ENCODE data around the gene PTPDC1.
"Not testable (repeated sequence)": the region's sequence is repeated elsewhere in the genome, so short reads cannot be mapped to it uniquely, and the experiment has no call there.

PTPDC1 gene

DNA sequence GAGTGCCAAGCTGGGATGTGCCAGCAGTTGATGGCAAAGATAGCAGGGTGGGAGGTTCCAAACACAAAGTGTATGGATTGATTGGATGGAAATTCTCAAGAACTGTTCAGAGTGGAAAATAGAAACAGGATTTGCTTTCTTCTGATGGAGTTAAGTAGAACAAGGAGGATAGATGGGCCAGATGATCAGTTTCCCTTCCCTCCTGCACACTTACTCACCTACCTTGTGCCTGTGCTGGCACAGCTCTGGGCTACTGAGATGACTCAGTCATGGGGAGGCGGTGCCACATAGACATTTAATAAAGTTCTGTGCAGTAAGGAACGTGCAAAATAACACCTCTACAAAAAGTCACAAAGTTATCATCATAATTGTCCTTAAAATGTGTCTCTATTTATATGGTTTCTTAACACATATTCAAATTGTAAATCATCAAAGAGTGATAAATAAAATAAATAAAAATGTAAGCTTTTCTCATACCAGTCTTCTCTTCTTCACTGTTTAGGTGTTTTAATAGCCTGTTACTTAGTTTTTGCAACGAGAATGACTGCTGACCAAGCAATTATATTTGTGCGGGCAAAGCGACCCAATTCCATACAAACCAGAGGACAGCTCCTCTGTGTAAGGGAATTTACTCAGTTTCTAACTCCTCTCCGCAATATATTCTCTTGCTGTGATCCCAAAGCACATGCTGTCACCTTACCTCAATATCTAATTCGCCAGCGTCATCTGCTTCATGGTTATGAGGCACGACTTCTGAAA lies 12.7 kb downstream of the PTPDC1 start:
- no peak for DNase-seq

DNA sequence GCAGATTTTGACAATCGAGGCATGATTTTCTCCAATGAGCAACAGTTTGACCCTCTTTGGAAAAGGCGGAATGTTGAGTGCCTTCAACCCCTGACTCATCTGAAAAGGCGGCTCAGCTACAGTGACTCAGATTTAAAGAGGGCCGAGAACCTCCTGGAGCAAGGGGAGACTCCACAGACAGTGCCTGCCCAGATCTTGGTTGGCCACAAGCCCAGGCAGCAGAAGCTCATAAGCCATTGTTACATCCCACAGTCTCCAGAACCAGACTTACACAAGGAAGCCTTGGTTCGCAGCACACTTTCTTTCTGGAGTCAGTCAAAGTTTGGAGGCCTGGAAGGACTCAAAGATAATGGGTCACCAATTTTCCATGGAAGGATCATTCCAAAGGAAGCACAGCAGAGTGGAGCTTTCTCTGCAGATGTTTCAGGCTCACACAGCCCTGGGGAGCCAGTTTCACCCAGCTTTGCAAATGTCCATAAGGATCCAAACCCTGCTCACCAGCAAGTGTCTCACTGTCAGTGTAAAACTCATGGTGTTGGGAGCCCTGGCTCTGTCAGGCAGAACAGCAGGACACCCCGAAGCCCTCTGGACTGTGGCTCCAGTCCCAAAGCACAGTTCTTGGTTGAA lies 13.6 kb downstream of the PTPDC1 start:
- DNase-seq, result no peak

GRCh38 chr9:94100152-94100879 lies 16.1 kb downstream of the PTPDC1 start:
- DNase-seq, result no peak

DNA sequence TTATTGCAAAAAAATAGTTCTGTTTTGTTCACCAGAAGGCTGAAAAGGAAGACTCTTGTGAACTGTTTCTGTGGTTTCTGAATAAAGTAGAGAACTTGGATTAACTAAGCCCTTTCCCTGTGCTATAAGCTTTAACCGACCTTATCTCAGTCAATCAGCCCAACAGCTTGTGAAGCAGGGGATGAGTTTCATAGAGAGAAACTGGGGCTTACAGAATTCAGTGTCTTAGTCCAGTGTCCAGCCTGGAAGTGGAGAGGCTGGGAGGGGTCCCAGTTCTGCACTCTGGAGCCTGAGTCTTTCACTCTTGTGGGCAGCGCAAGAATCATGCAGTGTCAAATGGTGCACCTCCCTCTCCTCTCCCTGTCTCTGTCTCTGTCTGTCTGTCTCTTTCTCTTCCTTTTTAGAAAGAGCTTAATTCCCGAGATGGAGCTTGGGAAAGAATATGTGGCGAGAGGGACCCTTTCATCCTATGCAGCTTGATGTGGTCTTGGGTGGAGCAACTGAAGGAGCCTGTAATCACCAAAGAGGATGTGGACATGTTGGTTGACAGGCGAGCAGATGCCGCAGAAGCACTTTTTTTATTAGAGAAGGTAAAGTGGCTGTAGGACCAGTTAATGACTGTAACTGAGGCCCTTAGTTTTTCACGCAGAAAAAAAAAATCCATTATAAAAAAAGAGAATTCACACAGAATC lies 17.0 kb downstream of the PTPDC1 start:
- DNase-seq, result no peak

DNA sequence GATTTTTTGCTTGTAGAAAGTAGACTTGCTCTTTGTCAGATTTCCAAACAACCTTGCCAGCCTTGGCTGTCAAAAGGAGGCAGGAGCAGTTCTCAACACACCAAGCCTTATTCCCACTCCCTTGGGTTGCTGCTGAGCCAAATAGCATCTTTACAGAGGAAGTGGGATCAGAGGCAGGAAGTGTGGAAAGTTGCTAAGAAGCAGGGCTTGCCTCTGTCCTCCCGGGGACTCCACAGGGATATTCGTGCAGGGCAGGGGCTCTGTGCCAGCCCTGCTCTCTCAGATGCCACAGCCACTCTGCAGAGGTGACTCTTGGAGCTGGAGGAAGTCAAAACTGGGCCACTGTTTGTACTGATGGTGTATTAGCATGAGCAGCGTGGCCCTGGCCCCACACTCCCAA lies 24.3 kb downstream of the PTPDC1 start:
- DNase-seq, result no peak

DNA sequence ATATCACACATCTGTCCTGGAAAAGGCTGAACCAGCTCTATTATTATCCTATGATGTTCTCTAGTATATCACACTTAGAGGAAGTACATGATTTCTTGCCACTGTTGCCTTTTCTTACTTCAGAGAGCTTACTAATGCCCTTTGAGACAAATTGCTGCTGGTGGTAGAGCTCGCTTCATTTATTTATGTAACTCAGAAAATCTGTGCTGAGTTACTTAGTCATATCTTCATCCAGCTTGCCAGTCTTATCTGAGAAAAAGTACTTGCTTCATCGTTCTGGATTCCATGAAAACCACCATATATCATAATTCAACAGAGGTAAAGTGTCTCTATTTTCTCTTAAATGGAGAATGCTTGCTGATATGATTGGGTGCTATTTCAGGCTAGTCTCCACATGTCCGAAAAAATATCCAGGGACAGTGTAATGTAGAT lies 26.6 kb downstream of the PTPDC1 start:
- DNase-seq, result no peak

- no peak for DNase-seq
These were observed 27.2 kb downstream of the PTPDC1 start for GRCh38 chr9:94111446-94111845.

GRCh38 chr9:94112716-94113465 lies 28.6 kb downstream of the PTPDC1 start:
- DNase-seq, result no peak

DNA sequence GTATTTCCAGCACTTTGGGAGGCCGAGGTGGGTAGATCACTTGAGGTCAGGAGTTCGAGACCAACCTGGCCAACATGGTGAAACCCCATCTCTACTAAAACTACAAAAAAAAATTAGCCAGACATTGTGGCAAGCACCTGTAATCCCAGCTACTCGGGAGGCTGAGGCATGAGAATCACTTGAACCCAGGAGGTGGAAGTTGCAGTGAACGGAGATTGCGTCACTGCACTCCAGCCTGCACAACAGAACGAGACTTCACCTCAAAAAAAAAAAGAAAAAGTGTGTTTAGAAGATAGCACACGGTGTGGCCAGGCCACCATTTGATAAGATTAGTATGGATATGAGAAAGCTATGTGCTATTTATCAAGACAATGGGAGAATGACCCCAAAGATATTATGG lies 35.8 kb downstream of the PTPDC1 start:
- not testable (repeated sequence) for DNase-seq

DNA sequence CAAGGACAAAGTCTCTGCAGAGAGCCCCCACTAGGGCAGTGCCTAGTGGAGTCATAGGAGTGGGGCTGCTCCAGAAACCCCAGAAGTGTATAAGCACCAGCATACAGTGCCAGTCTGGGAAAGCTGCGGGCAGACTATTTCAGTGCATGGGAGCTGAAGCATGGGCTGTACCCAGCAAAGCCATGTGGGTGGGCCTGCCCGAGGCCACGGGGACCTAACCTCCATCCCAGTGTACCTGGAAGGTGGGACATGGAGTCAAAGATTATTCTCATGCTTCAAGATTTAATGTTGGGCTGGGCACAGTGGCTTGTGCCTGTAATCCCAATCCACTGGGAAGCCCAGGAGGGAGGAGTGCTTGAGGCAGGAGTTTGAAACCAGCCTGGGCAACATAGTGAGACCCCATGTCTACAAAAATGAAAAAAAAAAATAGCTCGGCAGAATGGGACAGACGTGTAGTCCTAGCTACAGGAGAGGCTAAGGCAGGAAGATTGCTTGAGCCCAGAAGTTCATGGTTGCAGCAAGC lies 36.7 kb downstream of the PTPDC1 start:
- no peak for DNase-seq

DNA sequence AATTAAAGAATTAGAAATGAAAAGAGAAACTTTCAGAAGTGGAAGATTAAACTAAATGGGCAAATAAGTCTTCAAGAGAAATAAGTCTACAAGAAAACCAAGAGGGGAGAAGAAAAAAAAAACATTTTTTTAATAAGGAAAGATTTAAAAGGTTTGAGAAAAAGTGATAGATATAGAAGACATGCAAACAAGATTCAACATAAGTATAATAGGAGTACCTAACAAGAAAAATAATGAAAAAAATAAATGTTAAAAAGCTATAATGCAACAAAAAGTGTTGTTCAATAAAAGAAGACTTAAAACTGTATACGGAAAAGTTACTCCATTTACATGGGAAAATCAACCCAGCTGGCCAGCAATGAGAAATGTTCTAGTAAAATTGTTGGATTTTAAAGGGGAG lies 42.6 kb downstream of the PTPDC1 start:
- DNase-seq, result no peak

GRCh38 chr9:94127806-94128205 lies 43.5 kb downstream of the PTPDC1 start:
- DNase-seq, result no peak

DNA sequence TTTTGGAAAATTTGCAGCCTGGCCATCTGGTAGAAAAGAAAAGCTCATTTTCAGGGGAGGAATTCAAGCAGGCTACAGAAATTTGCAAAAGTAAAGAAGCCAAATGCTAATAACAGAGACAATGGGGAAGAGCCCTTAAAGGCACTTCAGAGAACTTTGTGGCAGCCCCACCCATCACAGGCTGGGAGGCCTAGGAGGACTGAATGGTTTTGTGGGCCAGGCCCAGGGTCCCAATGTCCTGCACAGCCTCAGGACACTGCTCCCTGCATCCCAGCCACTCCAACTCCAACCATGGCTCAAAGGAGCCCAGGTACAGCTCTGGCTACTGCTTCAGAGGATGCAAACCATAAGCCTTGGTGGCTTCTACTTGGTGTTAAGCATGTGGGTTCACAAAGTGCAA lies 44.3 kb downstream of the PTPDC1 start:
- DNase-seq, result no peak

GRCh38 chr9:94134629-94135028 lies 50.4 kb downstream of the PTPDC1 start:
- no peak for DNase-seq

- DNase-seq, result no peak
These were observed 51.0 kb downstream of the PTPDC1 start for GRCh38 chr9:94135222-94135621.

DNA sequence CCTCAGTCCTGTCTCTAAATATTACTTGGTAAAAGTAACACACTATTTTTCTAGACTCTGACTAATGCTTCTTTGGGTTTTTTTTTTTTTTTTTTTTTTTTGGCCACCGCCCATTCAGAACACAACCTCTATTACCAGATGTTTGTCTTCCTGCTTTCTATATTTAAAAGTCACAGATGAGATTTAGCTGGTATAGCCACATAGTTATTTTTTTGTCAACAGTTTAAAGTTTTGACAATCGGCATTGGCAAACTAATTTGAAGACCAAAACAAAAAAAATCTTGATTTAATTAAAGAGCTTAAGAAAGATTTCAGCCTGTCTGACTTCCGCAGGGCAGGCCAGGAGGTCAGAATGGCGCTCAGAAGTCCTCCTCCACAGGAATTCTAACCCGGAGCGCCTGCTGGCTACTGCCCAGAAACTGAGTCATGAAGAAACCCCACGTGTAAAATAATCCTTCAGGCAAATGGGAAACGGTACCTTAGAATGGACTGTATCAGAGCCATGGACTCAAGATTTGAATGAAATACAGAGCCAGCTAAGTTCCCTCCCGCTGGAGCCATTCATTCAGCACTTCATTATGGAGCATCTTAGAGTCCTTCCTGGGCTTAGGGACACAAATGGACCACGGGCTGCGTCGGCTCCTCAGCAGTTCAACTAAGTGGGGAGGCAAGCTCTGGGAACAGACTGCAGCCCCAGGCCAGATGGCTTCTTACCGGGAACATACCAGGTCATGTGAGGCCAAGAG lies 55.6 kb downstream of the PTPDC1 start:
- DNase-seq, result no peak

DNA sequence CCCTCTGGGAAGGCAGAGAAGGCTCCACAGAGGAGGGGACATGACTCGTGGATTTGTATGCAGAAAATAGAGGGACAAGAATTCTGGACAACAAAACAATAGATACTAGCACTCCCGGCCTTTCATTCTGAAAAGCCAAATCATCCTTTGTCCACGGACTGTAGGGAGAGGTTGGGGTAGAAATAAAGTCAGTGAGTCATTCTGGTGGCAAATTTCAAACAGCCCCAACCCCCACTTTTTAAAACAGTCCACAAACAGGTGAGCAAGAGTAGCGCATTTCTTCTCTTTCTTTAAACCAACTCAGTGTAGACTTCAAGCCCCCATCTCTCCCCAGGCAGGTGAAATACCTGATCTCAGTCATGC lies 56.1 kb downstream of the PTPDC1 start:
- no peak for DNase-seq

DNA sequence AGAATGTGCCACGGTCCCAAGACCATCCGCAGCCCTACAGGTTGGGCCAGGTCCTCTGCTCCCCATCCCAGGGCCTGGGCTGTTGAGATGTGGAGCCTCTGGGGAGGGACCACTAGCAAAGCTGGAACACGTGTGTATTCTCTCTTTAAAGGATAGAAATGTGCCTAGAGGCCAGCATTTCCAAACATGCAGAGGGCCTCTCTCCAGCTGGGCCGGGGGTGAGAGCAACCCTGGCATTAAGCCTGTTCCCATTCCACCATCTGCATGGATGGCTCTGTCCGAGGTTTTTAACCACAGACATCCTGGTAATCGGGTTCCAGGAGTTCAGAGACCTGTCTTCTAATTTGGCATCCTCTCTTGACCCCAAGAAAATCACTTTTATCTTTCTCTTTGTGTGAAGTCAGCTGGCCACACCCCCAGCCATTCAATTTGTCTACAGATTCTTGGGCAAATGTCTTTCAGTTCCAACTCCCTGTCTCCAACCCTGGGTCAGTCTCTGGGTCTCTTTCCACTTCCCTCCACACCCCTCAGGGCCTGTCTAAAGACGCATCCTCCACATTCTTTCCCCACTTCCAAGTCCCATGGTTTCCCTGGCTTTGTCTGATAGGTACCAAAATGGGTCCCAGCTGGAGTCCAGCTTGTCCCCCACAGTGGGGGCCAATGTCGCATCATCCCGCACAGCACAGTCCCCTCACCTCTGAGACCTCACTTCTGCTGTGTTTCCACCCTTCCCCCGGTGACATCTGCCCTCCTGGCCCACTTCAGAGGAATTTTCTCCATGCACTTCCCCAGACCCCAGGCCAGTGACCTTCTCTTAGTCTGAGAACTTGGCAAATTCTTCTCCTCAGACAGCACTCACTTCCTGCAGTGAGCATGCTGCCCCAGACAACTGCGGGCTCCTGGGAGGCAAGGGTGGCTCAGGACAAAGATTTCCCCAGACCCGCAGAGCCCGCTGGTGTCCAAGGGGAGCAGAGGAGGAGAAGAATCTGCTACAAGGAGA lies 56.8 kb downstream of the PTPDC1 start:
- DNase-seq, result no peak

GRCh38 chr9:94142353-94142752 lies 58.1 kb downstream of the PTPDC1 start:
- DNase-seq, result no peak

- DNase-seq, result no peak
These were observed 60.1 kb downstream of the PTPDC1 start for GRCh38 chr9:94144394-94144793.
